GM19438 (cell line): ENCODE data around the gene SIX2.

Experiments used
- ATAC-seq: cut with Tn5 transposase; IDR thresholded peaks from one replicate; pipeline ENCODE4 v1.9.1; 2021; ENCODE audit warnings: low read depth; ENCODE audit not compliant: unreplicated experiment

The SIX2 gene

DNA sequence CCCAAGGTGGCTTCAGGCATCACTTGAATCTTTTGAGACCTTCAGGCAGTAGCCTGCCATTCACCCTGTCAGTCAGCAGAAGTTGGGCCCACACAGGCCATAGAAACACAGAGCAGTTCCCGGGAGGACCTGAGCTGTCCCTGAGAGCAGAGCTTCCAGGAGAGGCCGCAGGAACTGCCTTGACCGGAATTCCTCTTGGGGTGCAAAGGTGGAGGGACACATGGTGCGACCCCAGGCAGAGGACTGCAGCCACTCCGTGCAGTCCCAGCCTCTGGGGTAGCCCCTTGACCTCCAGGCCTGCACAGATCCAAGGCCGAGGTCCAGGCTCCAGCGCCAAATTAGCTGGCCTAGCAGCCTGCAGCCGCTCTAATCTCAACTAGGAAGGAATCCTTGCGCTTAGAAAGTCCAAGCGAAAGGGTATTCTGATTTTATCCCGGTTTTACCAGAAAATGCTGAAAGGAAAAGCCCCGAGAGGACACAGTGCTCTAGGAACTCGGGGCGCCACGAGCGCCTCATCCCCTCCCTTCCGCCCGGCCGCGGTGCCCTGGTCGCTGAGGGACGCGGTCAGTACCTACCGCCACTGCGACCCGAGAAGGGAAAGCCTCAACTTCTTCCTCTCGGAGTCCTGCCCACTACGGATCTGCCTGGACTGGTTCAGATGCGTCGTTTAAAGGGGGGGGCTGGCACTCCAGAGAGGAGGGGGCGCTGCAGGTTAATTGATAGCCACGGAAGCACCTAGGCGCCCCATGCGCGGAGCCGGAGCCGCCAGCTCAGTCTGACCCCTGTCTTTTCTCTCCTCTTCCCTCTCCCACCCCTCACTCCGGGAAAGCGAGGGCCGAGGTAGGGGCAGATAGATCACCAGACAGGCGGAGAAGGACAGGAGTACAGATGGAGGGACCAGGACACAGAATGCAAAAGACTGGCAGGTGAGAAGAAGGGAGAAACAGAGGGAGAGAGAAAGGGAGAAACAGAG is 5.4 kb downstream of the SIX2 start:
- no peak for ATAC-seq

DNA sequence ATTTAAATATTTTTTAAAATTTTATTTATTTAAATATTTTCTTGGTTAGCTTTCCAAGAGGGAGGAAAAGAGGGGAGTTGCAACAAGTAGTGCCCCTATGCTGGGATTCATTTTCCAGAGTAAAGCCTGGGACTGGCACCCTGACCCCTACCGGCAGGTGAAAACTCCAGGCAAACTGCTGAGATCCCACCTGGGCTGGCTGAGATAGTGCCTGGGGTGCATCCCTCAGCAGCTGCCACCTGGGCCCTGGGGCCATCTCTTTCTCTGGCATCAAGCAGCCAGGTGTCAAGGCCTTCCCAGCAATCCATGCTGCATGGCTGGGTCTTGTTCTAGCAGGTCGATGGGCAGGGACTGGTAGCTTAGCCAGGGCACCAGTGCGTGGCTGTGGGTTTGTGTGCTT is 6.6 kb downstream of the SIX2 start:
- no peak for ATAC-seq

DNA sequence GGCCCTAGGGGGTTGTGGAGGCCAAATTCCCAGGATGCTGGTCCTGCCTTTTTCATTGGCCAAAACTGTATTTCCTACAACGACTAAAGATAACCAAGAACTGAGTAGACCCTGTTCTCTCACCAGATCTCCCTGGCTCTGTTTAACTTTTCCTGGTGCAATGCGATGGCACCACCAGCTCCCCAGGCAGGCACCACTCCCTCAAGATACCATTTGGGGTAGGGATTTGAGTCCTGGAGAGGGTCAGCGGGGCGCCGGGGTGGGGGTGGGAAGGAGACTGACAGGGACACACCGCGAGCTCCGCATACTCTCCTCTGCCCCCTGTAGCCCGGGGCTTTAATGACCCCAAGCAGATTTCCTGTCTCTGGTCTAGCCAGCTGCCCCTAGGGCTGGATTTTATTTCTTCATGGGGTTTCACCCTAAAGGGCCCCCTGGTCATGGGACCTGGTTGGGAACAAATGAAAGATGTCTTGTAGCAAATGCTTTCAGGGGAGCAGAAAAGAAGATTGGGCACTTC is 7.3 kb downstream of the SIX2 start:
- no peak for ATAC-seq

DNA sequence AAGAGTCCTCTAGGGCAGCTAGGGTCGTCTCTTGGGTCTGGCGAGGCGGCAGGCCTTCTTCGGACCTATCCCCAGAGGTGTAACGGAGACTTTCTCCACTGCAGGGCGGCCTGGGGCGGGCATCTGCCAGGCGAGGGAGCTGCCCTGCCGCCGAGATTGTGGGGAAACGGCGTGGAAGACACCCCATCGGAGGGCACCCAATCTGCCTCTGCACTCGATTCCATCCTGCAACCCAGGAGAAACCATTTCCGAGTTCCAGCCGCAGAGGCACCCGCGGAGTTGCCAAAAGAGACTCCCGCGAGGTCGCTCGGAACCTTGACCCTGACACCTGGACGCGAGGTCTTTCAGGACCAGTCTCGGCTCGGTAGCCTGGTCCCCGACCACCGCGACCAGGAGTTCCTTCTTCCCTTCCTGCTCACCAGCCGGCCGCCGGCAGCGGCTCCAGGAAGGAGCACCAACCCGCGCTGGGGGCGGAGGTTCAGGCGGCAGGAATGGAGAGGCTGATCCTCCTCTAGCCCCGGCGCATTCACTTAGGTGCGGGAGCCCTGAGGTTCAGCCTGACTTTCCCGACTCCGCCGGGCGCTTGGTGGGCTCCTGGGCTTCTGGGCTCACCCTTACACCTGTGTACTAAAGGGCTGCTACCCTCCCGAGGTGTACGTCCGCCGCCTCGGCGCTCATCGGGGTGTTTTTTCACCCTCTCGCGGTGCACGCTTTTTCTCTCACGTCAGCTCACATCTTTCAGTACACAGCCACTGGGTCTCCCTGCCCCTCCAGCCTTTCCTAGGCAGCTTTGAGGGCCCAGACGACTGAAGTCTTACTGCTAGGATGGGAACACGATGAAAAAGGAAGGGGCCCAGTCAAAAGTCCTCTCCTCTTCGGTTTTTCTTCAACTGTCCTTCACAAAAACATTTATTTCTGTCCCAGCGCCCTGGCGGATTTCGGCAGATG is 8.1 kb downstream of the SIX2 start:
- ATAC-seq: no peak

DNA sequence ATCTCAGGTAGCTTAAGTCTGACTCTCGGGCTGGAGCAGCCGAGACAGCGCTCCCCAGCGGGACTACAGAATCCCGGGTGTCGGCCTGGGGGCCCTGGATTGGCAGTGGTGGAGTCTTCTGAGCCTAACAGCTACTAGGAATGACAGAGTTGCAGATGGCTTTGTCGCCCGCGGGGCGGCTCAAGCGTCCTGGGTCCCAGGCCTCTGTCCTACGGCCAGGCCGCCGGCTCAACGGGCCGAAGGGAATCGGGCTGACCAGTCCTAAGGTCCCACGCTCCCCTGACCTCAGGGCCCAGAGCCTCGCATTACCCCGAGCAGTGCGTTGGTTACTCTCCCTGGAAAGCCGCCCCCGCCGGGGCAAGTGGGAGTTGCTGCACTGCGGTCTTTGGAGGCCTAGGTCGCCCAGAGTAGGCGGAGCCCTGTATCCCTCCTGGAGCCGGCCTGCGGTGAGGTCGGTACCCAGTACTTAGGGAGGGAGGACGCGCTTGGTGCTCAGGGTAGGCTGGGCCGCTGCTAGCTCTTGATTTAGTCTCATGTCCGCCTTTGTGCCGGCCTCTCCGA is 8.8 kb downstream of the SIX2 start:
- no peak for ATAC-seq

DNA sequence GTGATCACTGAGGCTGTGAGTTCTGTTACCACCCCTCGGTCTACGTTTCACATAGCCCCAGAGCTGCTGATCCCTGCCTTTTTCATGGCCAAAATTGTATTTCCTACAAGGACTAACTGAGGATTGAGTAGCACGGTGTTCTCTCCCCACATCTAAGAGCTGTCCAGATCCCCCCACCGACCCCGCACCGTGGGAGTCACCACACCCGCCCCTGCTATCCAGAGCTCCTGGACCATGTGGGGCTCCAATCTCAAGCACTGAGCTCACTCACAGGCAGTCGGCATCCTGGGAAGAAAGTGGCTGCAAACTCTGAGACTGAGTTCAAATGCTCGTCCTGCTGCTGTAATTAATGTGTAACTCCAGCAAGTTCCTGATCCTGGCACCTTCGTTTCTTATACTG is 9.7 kb downstream of the SIX2 start:
- ATAC-seq: no peak

DNA sequence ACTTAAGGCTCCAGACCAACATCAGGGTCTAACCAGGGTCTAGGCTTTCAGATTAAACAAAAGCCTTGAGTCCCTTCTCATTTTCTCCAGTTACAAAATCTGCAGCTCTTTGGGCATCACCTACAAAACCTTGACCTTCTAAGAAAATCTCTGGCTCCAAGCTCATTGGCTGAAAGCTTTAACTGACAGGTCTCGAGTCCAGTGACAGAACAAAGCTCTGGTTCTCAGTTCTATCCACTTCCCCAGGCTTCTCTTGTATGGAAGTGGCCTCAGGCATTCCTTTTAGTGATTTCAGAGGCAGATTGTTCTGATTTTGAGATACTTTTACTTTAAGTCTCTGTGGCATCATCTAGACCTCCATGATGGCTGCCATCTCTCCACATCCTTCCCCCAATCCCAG is 11.3 kb downstream of the SIX2 start:
- ATAC-seq: no peak

DNA sequence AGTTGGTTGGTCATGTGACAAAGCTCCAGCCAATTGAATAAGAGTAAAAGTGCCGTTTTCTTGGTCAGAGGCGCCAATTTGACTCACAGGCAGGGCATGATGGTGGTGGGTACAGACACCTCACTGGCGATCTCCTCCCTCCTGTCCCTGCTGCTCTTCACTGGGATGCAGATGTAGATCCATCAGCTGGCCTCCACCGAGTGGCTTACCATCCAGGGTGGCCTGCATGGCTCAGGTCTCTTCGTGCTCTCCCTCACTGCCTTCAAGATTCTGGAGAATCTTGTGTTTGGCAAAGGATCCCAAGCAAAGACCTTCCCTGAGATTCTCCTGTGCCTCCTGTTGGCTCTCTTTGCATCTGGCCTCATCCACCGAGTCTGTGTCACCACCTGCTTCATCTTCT is 12.9 kb downstream of the SIX2 start:
- no peak for ATAC-seq

DNA sequence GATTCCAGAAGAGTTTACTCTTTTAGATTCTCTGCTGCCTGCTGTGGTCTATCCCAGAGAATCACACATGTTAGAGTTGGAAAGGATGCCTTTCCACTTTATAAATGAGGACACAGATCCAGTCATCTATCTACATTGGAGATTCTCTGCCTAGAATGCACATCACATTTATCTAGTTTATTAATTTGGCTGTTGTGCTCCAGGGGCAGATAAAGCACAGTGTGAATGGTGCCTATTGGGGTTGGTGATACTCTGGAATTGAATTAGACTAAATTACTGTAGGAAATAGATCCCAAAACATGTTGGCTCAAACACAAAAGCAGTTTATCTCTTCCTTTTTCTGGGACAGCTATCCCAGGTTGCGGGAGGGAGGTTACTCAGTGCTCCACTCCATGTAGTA is 14.9 kb downstream of the SIX2 start:
- no peak for ATAC-seq

DNA sequence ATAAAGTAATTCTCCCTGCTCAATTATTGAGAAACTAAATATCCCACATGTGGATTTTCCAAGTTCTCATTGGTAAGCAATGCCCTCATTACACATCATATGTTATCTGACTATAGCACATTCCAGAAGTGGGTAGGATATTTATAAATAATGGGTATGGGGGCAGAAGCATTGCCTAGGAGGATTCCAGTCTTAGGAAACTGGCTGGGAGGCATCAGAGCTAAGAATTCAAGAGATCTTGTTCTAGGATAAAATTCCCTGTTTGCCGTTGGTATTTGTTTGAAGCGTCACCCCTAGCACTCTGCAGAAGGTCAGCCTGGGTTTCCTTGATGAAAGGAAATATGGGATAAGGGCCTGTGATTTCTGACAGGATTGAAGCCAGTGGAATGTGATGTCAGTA is 20.1 kb downstream of the SIX2 start:
- ATAC-seq: no peak

DNA sequence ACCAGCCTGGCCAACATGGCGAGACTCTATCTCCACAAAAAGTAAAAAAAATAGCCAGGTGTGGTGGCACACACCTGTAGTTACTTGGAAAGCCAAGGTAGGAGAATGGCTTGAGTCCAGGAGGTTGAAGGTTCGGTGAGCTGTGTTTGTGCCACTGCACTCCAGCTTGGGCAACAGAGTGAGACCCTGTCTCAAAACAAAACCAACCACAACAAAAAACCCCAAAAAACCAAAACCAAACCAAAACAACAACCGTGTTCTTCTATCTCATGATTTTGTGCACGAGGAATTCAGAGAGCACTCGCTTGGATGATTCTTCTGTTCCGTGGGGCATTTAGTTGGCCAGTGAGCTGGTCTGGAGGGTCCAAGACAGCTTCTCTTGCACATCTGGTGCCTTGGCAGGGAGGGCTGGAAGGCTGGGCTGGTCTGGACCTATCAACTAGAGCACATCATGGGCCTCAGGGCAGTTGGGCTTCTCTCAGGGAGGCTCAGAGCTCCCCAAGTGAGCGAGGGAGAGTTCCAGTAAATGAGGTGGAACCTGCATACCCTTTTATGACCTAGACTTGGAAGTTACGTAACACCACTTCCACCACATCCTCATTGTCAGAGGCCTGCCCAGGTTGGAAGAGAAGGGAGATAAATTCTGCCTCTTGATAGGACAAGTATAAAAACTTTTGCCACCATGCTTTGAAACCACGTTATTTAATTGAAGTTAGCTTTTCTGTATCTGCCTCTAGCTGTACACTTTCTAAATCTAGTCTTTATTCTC is 25.2 kb downstream of the SIX2 start:
- no peak for ATAC-seq

DNA sequence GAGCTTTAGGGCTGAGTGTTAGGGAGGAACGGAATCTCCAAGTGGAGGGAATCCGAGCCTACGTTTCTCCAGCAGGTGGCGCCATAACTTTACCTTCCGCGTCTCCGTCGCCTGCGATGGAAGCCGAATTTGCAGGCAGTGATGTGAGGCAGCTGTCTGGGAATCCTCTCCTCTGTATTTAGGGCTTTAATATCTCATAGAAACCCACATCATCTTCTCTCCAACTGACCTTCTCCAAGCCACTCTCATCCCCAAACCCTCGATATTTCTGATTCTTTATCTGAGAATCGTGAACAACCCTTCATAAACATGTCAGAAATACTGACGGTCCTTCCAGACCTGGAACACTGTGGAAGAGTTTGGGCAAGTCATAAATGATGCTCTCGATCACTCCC is 27.5 kb downstream of the SIX2 start:
- ATAC-seq: no peak

DNA sequence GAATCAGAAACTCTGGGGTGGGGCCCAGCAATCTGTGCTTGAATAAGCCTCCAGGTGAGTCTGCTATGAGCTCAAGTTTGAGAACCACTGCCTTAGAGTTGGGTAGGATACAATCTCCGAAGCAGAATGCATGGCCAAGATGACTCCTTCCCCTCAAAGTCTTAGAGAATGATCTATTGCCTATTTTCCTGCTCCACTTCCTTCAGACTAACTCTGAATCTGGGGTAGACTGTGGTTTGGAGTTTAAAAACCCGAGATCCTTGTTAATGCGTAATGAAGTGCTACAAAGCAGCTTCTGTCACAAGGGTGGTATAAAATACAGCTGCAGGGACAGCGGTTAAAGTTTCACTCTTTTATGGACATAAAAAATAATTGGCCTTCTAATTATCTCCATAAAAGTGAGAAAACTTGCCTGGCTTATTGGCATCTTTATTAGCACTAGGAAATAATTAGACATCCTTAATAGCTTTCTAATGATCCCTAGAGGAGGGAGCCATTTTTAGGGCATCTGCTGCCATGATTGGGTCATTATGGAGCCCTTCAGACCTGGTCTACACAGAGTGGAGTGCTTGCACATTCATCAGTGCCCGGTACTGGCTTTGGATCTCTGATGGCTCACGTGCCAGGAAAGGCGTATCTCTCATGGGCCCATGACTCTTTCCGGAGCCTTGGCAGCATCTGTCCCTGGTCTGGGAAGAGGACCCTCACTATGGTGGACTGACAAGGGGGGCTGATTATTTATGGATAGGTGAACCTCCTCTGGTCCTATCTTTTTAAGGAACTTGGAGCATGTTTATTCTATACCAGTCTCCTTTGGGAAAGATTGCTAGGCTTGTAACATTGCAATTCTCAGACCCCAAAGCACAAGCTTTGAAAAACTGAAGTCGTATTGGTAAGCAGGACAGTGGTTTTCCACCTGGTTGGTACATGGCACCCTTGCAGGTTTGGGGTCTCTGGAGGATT is 28.2 kb downstream of the SIX2 start:
- no peak for ATAC-seq

DNA sequence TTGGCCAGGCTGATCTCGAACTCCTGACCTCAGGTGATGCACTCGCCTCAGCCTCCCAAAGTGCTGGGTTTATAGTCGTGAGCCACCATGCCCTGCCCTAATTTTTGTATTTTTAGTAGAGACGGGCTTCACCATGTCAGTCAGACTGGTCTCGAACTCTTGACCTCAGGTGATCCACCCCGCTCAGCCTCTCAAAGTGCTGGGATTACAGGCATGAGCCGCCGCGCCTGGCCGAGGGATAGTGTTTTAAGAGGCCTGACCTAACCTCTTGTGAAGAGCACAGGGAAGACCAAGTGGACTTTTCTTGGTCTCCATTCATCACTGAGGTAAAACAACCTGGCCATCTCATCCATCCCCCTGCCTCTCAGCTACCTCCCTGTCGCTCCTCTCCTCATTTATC is 29.7 kb downstream of the SIX2 start:
- ATAC-seq: no peak

DNA sequence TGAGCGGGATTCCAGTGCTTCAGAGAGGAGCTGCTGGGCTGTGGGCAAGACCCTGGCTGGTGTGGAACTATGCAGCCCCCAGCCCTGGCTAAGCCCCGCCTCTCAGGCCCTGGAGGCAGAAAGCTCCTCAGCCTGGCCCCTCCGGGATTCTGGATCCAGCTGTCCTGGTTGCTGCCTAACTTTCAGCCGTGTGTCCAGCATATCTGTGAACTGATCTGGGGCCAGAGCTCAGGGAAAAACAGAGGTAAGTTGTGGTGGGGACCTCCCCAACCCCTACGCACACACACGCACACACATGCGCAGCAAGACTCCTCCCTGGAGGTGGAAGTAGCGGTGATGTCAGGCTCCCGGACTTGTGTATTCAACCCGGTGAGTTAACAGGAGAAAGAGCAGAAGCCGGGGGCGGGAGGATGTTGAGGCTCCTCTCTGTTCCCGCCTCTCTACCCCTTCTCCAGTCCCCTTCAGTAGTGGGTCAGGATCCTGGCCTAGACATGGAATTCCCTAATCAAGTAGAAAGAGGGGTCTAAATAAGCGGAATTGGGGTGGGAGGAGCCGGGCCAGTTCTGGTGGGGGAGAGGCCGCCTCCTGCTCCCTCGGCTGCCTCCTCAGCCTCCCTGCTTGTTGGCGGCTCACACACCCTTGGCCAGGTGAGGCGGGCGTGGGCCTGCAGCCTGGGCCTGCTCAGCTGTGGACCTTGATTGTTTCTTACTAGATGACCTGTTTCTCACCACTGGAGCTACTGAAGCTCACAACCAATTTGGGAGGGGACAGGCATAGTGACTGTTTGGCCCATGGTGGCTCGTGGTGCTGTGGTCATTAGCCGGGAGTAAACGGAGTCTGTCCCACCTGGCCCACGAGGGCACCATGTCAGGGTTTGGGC is 33.4 kb downstream of the SIX2 start:
- peak; percentile 78 for ATAC-seq

DNA sequence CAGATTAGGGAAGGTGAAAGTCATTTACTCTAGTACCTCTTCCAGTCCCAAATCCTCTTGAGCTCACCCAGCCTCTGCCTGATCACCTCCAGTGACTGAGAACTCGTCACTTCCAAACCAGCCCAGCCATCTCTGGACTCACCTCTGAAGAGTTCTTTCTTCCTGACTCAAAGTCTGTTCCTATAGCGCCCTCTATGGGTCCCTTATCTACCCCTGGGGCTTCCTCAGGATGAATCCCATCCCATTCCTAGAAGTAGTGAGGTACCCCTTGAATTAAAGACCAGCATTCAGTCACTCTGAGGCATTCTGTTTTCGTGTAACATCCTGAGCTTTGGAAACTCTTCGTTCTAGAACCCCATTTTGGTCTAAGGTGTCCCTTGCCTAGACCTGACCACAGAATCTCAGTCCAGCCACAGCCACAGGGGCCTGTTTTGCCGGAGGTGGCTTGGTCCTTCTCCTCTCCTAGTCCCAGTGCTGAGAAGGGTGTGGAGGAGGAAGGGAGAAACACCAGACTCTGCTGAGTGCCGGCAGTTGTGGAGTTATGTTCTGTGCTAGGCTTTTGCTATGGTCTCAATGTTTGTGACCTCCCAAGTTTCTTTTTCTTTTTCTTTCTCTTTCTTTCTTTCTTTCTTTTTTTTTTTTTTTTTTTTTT is 35.1 kb downstream of the SIX2 start:
- ATAC-seq: no peak

DNA sequence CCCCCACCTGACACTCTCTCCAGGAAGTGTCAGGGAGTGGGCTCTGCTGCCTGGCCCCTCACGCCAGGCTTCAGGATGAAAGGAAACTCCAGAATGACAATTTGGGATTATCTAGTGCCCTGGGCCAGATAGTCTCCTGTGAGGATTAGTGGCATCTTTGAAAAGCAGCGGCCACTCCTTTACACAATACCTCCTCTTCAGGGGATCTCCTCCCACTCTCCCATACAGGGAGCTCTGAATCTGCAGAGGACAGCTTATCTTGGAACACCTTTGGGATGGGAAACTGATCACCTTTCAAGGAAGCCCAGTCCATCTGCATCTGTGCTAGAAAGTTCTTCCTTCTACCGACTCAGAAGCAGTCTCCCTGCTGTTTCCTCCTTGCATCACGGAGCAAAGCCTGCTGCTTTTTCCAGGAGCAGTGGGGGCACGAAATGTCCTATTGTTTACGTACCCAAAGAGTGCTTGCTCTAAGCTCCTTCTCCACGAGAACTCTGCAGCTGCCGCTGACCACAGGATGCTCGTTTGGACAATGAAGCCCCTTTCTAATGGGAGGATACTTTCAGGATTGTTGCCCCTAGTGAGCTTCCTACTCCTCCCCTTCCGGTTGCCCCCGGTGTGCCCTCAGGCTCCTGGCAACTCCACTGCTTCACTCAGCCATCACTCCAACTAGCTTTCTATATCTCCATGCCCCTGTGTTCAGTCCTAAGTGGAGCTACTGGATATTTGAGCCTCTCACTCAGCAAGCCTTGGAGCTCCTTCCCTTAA is 36.3 kb downstream of the SIX2 start:
- ATAC-seq: no peak
